ENCODE data around the gene TNNI3K. TPM values are rescaled to one million over a fixed set of nuclear protein-coding genes. Genes with fewer than 3 reads are reported as not detected.

TNNI3K gene
- total RNA-seq, 1 experiment from 2014 or later = not detected

- Mint-ChIP-seq H3K27ac (no peak overlapping the region), H3K4me1 (no peaks in the 10 kb centered on the region), H3K36me3 (ENCODE audit: insufficient read depth in 1 of 3, low read depth in 3 of 3) (no peaks in the 10 kb centered on the region), H3K4me3 (no peak overlapping the region), H3K9me3 (no peaks in the 10 kb centered on the region), H3K27me3 (ENCODE audit: low read depth) (no peaks in the 10 kb centered on the region)
- Histone ChIP-seq H2BK12ac (ENCODE audit: insufficient read length, low read depth, low read length) (no peak overlapping the region), H3K9me3 (ENCODE audit: control insufficient read depth, low read depth, low read length) (no peaks in the 10 kb centered on the region), H2AK5ac (ENCODE audit: insufficient read length, low read length) (no peak overlapping the region), H4K8ac (replicated peaks; ENCODE audit: insufficient read length, low read depth, low read length) (no peak overlapping the region), H3K18ac (ENCODE audit: insufficient read length, low read depth, low read length) (no peak overlapping the region), H4K91ac (ENCODE audit: insufficient read length, low read depth, low read length) (no peak overlapping the region), H2BK20ac (ENCODE audit: low read depth, low read length, poor library complexity, severe bottlenecking) (no peak overlapping the region), H2AFZ (ENCODE audit: low read length) (no peak overlapping the region), H3K4me2 (ENCODE audit: insufficient read depth, insufficient read length, low read length) (no peak overlapping the region), H4K20me1 (ENCODE audit: control insufficient read depth, insufficient read depth, insufficient read length) (no peaks in the 10 kb centered on the region), H2BK15ac (ENCODE audit: low read depth, low read length) (no peak overlapping the region), H3T11ph (ENCODE audit: low read length) (no peak overlapping the region), H3K4me1 (ENCODE audit: insufficient read depth, low read length) (no peaks in the 10 kb centered on the region), H2BK120ac (ENCODE audit: low read depth, low read length, poor library complexity, severe bottlenecking) (no peak overlapping the region), H2BK5ac (ENCODE audit: insufficient read length, low read length) (no peak overlapping the region), H3K14ac (ENCODE audit: insufficient read depth, low read length) (no peak overlapping the region), H3K4ac (ENCODE audit: low read depth, low read length) (no peak overlapping the region), H3K79me2 (ENCODE audit: insufficient read depth, low read length) (no peaks in the 10 kb centered on the region), H4K5ac (ENCODE audit: insufficient read length, low read depth, low read length) (no peak overlapping the region), H3K56ac (ENCODE audit: insufficient read length, low read depth, low read length) (no peak overlapping the region), H3K9ac (ENCODE audit: extremely low read depth, insufficient read length, low read length) (no peak overlapping the region), H3K23ac (ENCODE audit: insufficient read length, low read depth, low read length) (no peak overlapping the region), H3K27me3 (ENCODE audit: insufficient read depth, low read length) (no peaks in the 10 kb centered on the region), H3K23me2 (ENCODE audit: insufficient read length, low read depth, low read length, poor library complexity, severe bottlenecking) (no peaks in the 10 kb centered on the region), H3K79me1 (ENCODE audit: insufficient read depth, low read depth, low read length, poor library complexity, severe bottlenecking) (no peaks in the 10 kb centered on the region), H3K27ac (ENCODE audit: insufficient read length, low read depth, low read length) (no peak overlapping the region)
- no peak for TF ChIP-seq CTCF (conservative IDR thresholded peaks at IDR 0.05)
- DNase-seq = no peak
- no CpG with 5 or more reads among the region's 5 CpGs for WGBS (ENCODE audit: extremely low coverage, insufficient read length, low lambda C conversion rate)
These were observed 355.1 kb downstream of the TNNI3K start for GRCh38 chr1:74590288-74590687.
